GM12878 (cell line): Measurements from ENCODE around the gene CDHR2. TPM values are rescaled to one million over a fixed set of nuclear protein-coding genes. Genes with fewer than 3 reads are reported as not detected.

Source experiments
- ATAC-seq: fragments of 200-7000 bp; cut with Tn5 transposase; 3 replicates; pipeline ENCODE4 v1.9.1; 2020; ENCODE audit warnings: mild to moderate bottlenecking, moderate library complexity
- BruUV-seq: library from RNA; stranded (reverse); fragments of 400-500 nt; replicated peaks from 2 replicates; lab custom pipeline; 2021; lab: Mats Ljungman, UMichigan
- CTCF ChIA-PET: fragments of 300-600 bp; sonication (Branson Sonifier 250); formaldehyde crosslinking; extraction: SDS; loops from one replicate; lab custom pipeline; 2021; ENCODE audit warnings: inconsistent platforms; lab: Yijun Ruan, JAX
- POLR2A ChIA-PET: fragments of 350-600 bp; formaldehyde crosslinking; extraction: SDS; loops from one replicate; lab custom pipeline; 2021; ENCODE audit warnings: inconsistent platforms; lab: Charles Lee
- RAD21 ChIA-PET: fragments of 300-600 bp; sonication (Branson Sonifier 250); formaldehyde crosslinking; loops from one replicate; lab custom pipeline; 2023; ENCODE audit warnings: antibody characterized with exemption; ENCODE audit not compliant: unreplicated experiment; lab: Charles Lee
- SMC1A ChIA-PET: fragments of 300-600 bp; sonication (Branson Sonifier 250); formaldehyde crosslinking; loops from one replicate; lab custom pipeline; 2023; ENCODE audit not compliant: unreplicated experiment, uncharacterized antibody; lab: Charles Lee
- DNase-seq: peaks from one replicate; pipeline ENCODE4 v3.0.0-alpha.2; 2011; ENCODE audit warnings: low read depth, low spot score
- FAIRE-seq: peaks from 3 replicates; lab custom pipeline; 2011; peaks lifted over from hg19 to GRCh38; lab: Jason Lieb, UNC
- H2AFZ ChIP-seq: 2 replicates; pipeline ENCODE4 v1.6.0; 2011; ENCODE audit warnings: low read depth, low read length, control low read depth; ENCODE audit not compliant: control insufficient read depth
- H3K27ac ChIP-seq: 2 replicates; pipeline ENCODE4 v1.5.1; 2011; ENCODE audit warnings: control low read depth; ENCODE audit not compliant: control insufficient read depth, insufficient read depth
- H3K27me3 ChIP-seq, 2 experiments: replicated peaks in 1 of 2; 2 replicates each; pipeline versions ENCODE4 v1.6.0 to v1.6.1; 2011; ENCODE audit warnings: low read length in 1 of 2; ENCODE audit not compliant: control insufficient read depth in 2 of 2, insufficient read depth in 2 of 2
- H3K36me3 ChIP-seq, 2 experiments: 2 replicates each; pipeline ENCODE4 v1.5.1; 2011; ENCODE audit warnings: low read length in 1 of 2; ENCODE audit not compliant: control insufficient read depth in 2 of 2, insufficient read depth in 2 of 2
- H3K4me1 ChIP-seq: 2 replicates; pipeline ENCODE4 v1.6.1; 2011; ENCODE audit warnings: mild to moderate bottlenecking, low read length, moderate library complexity, mixed read lengths; ENCODE audit not compliant: control insufficient read depth, insufficient read depth
- H3K4me2 ChIP-seq: 2 replicates; pipeline ENCODE4 v1.6.0; 2011; ENCODE audit warnings: control low read depth; ENCODE audit not compliant: control insufficient read depth, insufficient read depth
- H3K4me3 ChIP-seq: fragments of 200-600 bp; sonication (generic); 2 replicates; pipeline ENCODE4 v1.5.1; 2016
- H3K79me2 ChIP-seq: 2 replicates; pipeline ENCODE4 v1.6.0; 2011; ENCODE audit warnings: low read length; ENCODE audit not compliant: control insufficient read depth, insufficient read depth
- H3K9ac ChIP-seq: 2 replicates; pipeline ENCODE4 v1.8.0; 2011; ENCODE audit warnings: low read length, control low read depth, mixed read lengths; ENCODE audit not compliant: control insufficient read depth, insufficient read depth
- H3K9me3 ChIP-seq: replicated peaks from 3 replicates; pipeline ENCODE4 v1.5.1; 2011; ENCODE audit warnings: mild to moderate bottlenecking, low read length; ENCODE audit not compliant: control insufficient read depth, insufficient read depth
- H4K20me1 ChIP-seq: 2 replicates; pipeline ENCODE4 v1.6.0; 2011; ENCODE audit not compliant: control insufficient read depth, insufficient read depth
- JUNB ChIP-seq: IDR thresholded peaks from 2 replicates; pipeline ENCODE4 v1.6.1; 2016; ENCODE audit warnings: antibody characterized with exemption, mild to moderate bottlenecking
- KAT2A ChIP-seq: conservative IDR thresholded peaks from 2 replicates; pipeline ENCODE4 v1.6.1; 2011; ENCODE audit warnings: low read depth, low read length; ENCODE audit not compliant: control insufficient read depth
- LARP7 ChIP-seq: fragments of 450-650 bp; IDR thresholded peaks from 2 replicates; pipeline ENCODE4 v1.6.1; 2017; ENCODE audit warnings: mild to moderate bottlenecking
- RAD51 ChIP-seq: fragments of 450-650 bp; IDR thresholded peaks from 2 replicates; pipeline ENCODE4 v1.6.1; 2016; ENCODE audit warnings: moderate library complexity, mild to moderate bottlenecking, inconsistent platforms
- RB1 ChIP-seq: fragments of 450-650 bp; formaldehyde crosslinking; IDR thresholded peaks from 2 replicates; pipeline ENCODE4 v1.6.1; 2017; ENCODE audit warnings: mild to moderate bottlenecking, borderline replicate concordance
- SIN3A ChIP-seq: IDR thresholded peaks from 2 replicates; pipeline ENCODE4 v1.6.1; 2012; ENCODE audit warnings: low read depth, low read length, improper control_type of control experiment
- SMAD1 ChIP-seq: fragments of 450-650 bp; IDR thresholded peaks from 2 replicates; pipeline ENCODE4 v1.6.1; 2018; ENCODE audit warnings: mild to moderate bottlenecking, low read depth; ENCODE audit not compliant: partially characterized antibody
- SUPT20H ChIP-seq: IDR thresholded peaks from 2 replicates; pipeline ENCODE4 v1.6.1; 2011; ENCODE audit warnings: low read depth, mild to moderate bottlenecking, low read length, moderate library complexity, borderline replicate concordance; ENCODE audit not compliant: control insufficient read depth
- ZBTB11 ChIP-seq: fragments of 450-650 bp; formaldehyde crosslinking; IDR thresholded peaks from 2 replicates; pipeline ENCODE4 v1.5.0; 2022; ENCODE audit warnings: mild to moderate bottlenecking, missing genetic modification characterization
- ZNF687 ChIP-seq: fragments of 450-650 bp; IDR thresholded peaks from 2 replicates; pipeline ENCODE4 v1.6.1; 2017; ENCODE audit warnings: mild to moderate bottlenecking, moderate library complexity
- WGBS: methylation state at CpG from one replicate; pipeline ENCODE4 v1.1.6; 2016; ENCODE audit warnings: low lambda C conversion rate; ENCODE audit not compliant: insufficient replicate concordance, insufficient coverage; ENCODE audit errors: missing lambda C conversion rate; 5-methylcytosine and 5-hydroxymethylcytosine counted together
- in situ Hi-C: fragments of 300-500 bp; cut with MboI; formaldehyde crosslinking; loops from 9 replicates; pipeline ENCODE4 v1.14.3; 2018; ENCODE audit warnings: mixed read lengths
- intact Hi-C: fragments of 100-400 bp; cut with micrococcal nuclease; formaldehyde crosslinking; loops from one replicate; pipeline ENCODE4 v1.14.2; 2022; ENCODE audit not compliant: unreplicated experiment
- polyA plus RNA-seq, 11 experiments: library from polyadenylated mRNA; depleted of rRNA in 4 of 11; unstranded in 6 of 11; stranded (reverse) in 5 of 11; fragments of >200 nt; fragmentation: Nextera tagmentation in 4 of 11; fragmentation: Illumina TruSeq in 1 of 11; extraction: Ambion mirVana in 4 of 11; extraction: Trizol in 1 of 11; gene quantifications; 1 replicate in 1 of 11; 2 replicates in 10 of 11; pipeline versions ENCODE4 v1.2.1 to v1.2.3, GENCODE V29; 2011 to 2016; ENCODE audit warnings: inconsistent platforms in 2 of 11, missing spikeins in 2 of 11, low read depth in 1 of 11
- total RNA-seq, 4 experiments: library from RNA; depleted of rRNA in 3 of 4; stranded (reverse); fragments of >200 nt in 3 of 4; fragmentation: Illumina TruSeq in 1 of 4; extraction: Trizol in 1 of 4; gene quantifications; 2 replicates each; pipeline versions ENCODE4 v1.2.1 to v1.2.3, GENCODE V29; 2013 to 2021
- TF ChIP-seq, protein P1 (sequence below): fragments of 150-350 bp; IDR thresholded peaks from 2 replicates; pipeline ENCODE4 v1.6.1; 2016; ENCODE audit warnings: low read depth, low read length

Gene CDHR2
- total and polyA plus RNA-seq, 10 of the 15 experiments (the other 5 are each of a cell fraction or from before 2014, with no cell fraction given), result 0.03 to 0.46 (median 0.06) TPM; not detected in 5

GRCh38 chr5:176629317-176629852 lies 80.2 kb downstream of the CDHR2 start:
- ChIA-PET SMC1A (no interaction called here), RAD21 (no interaction called here), POLR2A (no interaction called here), CTCF (no interaction called here)
- in situ Hi-C loops, result no loop called here
- Histone ChIP-seq H4K20me1 (0 out of 2 replicates have a peak, but pooled peaks cover 3% of the 10 kb centered on the region), H3K9me3 (no peaks in the 10 kb centered on the region), H3K4me2 (no peak overlapping the region), H3K27ac (no peak overlapping the region), H3K79me2 (no peaks in the 10 kb centered on the region), H3K27me3 (peaks cover 7 to 10% of the 10 kb centered on the region in 2 experiments), H3K4me3 (no peak overlapping the region), H2AFZ (no peak overlapping the region), H3K4me1 (peaks cover 13% of the 10 kb centered on the region), H3K9ac (no peak overlapping the region), H3K36me3 (no peaks in the 10 kb centered on the region)
- BruUV-seq, result no TSS peak
- WGBS, result 13% methylated on average over 34 of the region's 34 CpGs
- intact Hi-C loops, result no loop called here
- DNase-seq (no peak), FAIRE-seq (no peak), ATAC-seq (no peak)
- TF ChIP-seq, protein P1, sequence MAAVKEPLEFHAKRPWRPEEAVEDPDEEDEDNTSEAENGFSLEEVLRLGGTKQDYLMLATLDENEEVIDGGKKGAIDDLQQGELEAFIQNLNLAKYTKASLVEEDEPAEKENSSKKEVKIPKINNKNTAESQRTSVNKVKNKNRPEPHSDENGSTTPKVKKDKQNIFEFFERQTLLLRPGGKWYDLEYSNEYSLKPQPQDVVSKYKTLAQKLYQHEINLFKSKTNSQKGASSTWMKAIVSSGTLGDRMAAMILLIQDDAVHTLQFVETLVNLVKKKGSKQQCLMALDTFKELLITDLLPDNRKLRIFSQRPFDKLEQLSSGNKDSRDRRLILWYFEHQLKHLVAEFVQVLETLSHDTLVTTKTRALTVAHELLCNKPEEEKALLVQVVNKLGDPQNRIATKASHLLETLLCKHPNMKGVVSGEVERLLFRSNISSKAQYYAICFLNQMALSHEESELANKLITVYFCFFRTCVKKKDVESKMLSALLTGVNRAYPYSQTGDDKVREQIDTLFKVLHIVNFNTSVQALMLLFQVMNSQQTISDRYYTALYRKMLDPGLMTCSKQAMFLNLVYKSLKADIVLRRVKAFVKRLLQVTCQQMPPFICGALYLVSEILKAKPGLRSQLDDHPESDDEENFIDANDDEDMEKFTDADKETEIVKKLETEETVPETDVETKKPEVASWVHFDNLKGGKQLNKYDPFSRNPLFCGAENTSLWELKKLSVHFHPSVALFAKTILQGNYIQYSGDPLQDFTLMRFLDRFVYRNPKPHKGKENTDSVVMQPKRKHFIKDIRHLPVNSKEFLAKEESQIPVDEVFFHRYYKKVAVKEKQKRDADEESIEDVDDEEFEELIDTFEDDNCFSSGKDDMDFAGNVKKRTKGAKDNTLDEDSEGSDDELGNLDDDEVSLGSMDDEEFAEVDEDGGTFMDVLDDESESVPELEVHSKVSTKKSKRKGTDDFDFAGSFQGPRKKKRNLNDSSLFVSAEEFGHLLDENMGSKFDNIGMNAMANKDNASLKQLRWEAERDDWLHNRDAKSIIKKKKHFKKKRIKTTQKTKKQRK, result no peak
- TF ChIP-seq ZBTB11 (CRISPR knock-in tag), result no peak
- no peak for TF ChIP-seq RAD51
- TF ChIP-seq SUPT20H, result no peak
- no peak for TF ChIP-seq ZNF687
- no peak for TF ChIP-seq JUNB
- TF ChIP-seq KAT2A, result no peak
- no peak for TF ChIP-seq SMAD1
- TF ChIP-seq SIN3A, result no peak
- TF ChIP-seq LARP7, result no peak
- TF ChIP-seq RB1, result no peak
